Neural cell (in vitro differentiated cells): ENCODE data around the gene NEURL3. TPM values are rescaled to one million over a fixed set of nuclear protein-coding genes. Genes with fewer than 3 reads are reported as not detected.
"Not testable (repeated sequence)": the region's sequence is repeated elsewhere in the genome, so short reads cannot be mapped to it uniquely, and the experiment has no call there.

Experiments
- H2AFZ ChIP-seq: fragments of 200-600, 300-800 bp; sonication (generic), shearing (Covaris generic); 2 replicates; pipeline ENCODE4 v1.6.0; 2014; ENCODE audit warnings: low read depth, mild to moderate bottlenecking, antibody characterized with exemption, low read length, moderate library complexity
- H3F3A ChIP-seq: fragments of 200-600 bp; shearing (Covaris generic); 2 replicates; pipeline ENCODE4 v1.6.1; 2016; ENCODE audit warnings: mild to moderate bottlenecking, moderate library complexity, mixed read lengths, antibody characterized with exemption, low read length; ENCODE audit not compliant: insufficient read depth, poor library complexity, severe bottlenecking
- H3K27ac ChIP-seq: fragments of 200-600, 300-800 bp; sonication (generic), shearing (Covaris generic); 2 replicates; pipeline ENCODE4 v1.5.1; 2014; ENCODE audit warnings: mild to moderate bottlenecking, low read length, moderate library complexity
- H3K27me3 ChIP-seq: fragments of 300-800, 200-600 bp; sonication (generic), shearing (Covaris generic); 2 replicates; pipeline ENCODE4 v1.6.0; 2014; ENCODE audit warnings: mild to moderate bottlenecking, low read depth, low read length, moderate library complexity; ENCODE audit not compliant: insufficient read depth
- H3K36me3 ChIP-seq: fragments of 300-800, 200-600 bp; sonication (generic), shearing (Covaris generic); 2 replicates; pipeline ENCODE4 v1.5.1; 2014; ENCODE audit warnings: mild to moderate bottlenecking, antibody characterized with exemption, low read length, moderate library complexity; ENCODE audit not compliant: insufficient read depth
- H3K4me2 ChIP-seq: fragments of 300-800, 200-600 bp; sonication (generic), shearing (Covaris generic); 2 replicates; pipeline ENCODE4 v1.6.0; 2014; ENCODE audit warnings: mild to moderate bottlenecking, low read length
- H3K4me3 ChIP-seq: fragments of 300-800, 200-600 bp; sonication (generic), shearing (Covaris generic); 2 replicates; pipeline ENCODE4 v1.5.1; 2014; ENCODE audit warnings: mild to moderate bottlenecking, low read length, moderate library complexity
- H3K79me2 ChIP-seq: fragments of 200-600 bp; shearing (Covaris generic); replicated peaks from 2 replicates; pipeline ENCODE4 v1.6.0; 2014; ENCODE audit warnings: mild to moderate bottlenecking, low read length, moderate library complexity; ENCODE audit not compliant: insufficient read depth
- H3K9ac ChIP-seq: fragments of 300-800, 200-600 bp; sonication (generic), shearing (Covaris generic); 2 replicates; pipeline ENCODE4 v1.6.1; 2016; ENCODE audit warnings: mild to moderate bottlenecking, low read length, mixed read lengths
- H3K9me2 ChIP-seq: fragments of 200-600 bp; shearing (Covaris generic); 2 replicates; pipeline ENCODE4 v1.6.1; 2016; ENCODE audit warnings: mild to moderate bottlenecking, low read length, mixed read lengths; ENCODE audit not compliant: insufficient read depth
- H3K9me3 ChIP-seq: fragments of 200-600, 300-800 bp; sonication (generic), shearing (Covaris generic); 2 replicates; pipeline ENCODE4 v1.6.1; 2016; ENCODE audit warnings: mild to moderate bottlenecking, mixed run types, low read length, moderate library complexity, mixed read lengths
- H4K20me1 ChIP-seq: fragments of 200-600 bp; shearing (Covaris generic); 2 replicates; pipeline ENCODE4 v1.6.1; 2016; ENCODE audit warnings: mild to moderate bottlenecking, mixed run types; ENCODE audit not compliant: insufficient read depth
- EP300 ChIP-seq: fragments of 450-650 bp; conservative IDR thresholded peaks from 2 replicates; pipeline ENCODE4 v1.6.1; 2014; ENCODE audit warnings: antibody characterized with exemption, mild to moderate bottlenecking, moderate library complexity; ENCODE audit not compliant: poor library complexity, severe bottlenecking
- EZH2 ChIP-seq: fragments of 200-600, 300-800 bp; shearing (Covaris generic), sonication (generic); IDR thresholded peaks from 2 replicates; pipeline ENCODE4 v1.6.1; 2014; ENCODE audit warnings: antibody characterized with exemption, low read length, borderline replicate concordance, mild to moderate bottlenecking; ENCODE audit not compliant: insufficient read depth, poor library complexity, severe bottlenecking
- MXI1 ChIP-seq: fragments of 450-650 bp; conservative IDR thresholded peaks from 2 replicates; pipeline ENCODE4 v1.6.1; 2014; ENCODE audit warnings: antibody characterized with exemption, mild to moderate bottlenecking; ENCODE audit not compliant: poor library complexity, severe bottlenecking
- POLR2AphosphoS5 ChIP-seq: IDR thresholded peaks from 2 replicates; pipeline ENCODE4 v1.6.1; 2012
- RAD21 ChIP-seq: fragments of 450-650 bp; conservative IDR thresholded peaks from 2 replicates; pipeline ENCODE4 v1.6.1; 2014; ENCODE audit warnings: antibody characterized with exemption, mild to moderate bottlenecking, moderate library complexity
- SMC3 ChIP-seq: fragments of 450-650 bp; conservative IDR thresholded peaks from 2 replicates; pipeline ENCODE4 v1.6.1; 2014; ENCODE audit warnings: antibody characterized with exemption, mild to moderate bottlenecking, moderate library complexity; ENCODE audit not compliant: poor library complexity
- TAF1 ChIP-seq: IDR thresholded peaks from 2 replicates; pipeline ENCODE4 v1.6.1; 2012; ENCODE audit warnings: low read depth
- polyA plus RNA-seq: library from polyadenylated mRNA; depleted of rRNA; stranded (reverse); fragments of >200 nt; gene quantifications from 2 replicates; pipeline ENCODE4 v1.2.3, GENCODE V29; 2014
- TF ChIP-seq, protein P1 (sequence below): IDR thresholded peaks from 2 replicates; pipeline ENCODE4 v1.6.1; 2012; ENCODE audit warnings: borderline replicate concordance
- TF ChIP-seq, protein P2 (sequence below): fragments of 450-650 bp; IDR thresholded peaks from 2 replicates; pipeline ENCODE4 v1.5.1; 2014; ENCODE audit warnings: antibody characterized with exemption, mild to moderate bottlenecking, moderate library complexity; ENCODE audit not compliant: poor library complexity, severe bottlenecking

Gene NEURL3
- polyA plus RNA-seq, 1 donor from 2014 or later = not detected

DNA sequence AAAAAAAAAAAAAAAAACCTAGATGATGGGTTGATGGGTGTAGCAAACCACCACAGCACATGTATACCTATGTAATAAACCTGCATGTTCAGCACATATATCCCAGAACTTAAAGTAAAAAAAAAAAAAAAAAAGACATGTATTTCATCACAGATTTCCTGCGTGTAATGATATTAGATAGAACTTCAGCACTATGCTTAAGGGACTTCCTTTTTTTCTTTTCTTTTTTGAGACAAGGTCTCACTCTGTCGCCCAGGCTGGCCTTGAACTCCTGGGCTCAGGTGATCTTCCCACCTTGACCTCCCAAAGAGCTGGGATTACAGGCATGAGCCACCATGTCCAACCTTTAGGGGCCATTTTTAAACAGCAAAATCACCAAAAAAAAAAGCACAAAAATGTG, 42.0 kb downstream of the NEURL3 start:
- Histone ChIP-seq H4K20me1 (no peaks in the 10 kb centered on the region), H3K79me2 (no peaks in the 10 kb centered on the region), H3K9me3 (no peaks in the 10 kb centered on the region), H3K4me2 (no peak overlapping the region), H3K27me3 (no peaks in the 10 kb centered on the region), H3K9me2 (no peaks in the 10 kb centered on the region), H3K4me3 (no peak overlapping the region), H2AFZ (no peak overlapping the region), H3K27ac (no peak overlapping the region), H3K36me3 (no peaks in the 10 kb centered on the region), H3K9ac (no peak overlapping the region), H3F3A (no peaks in the 10 kb centered on the region)
- TF ChIP-seq, protein P1, sequence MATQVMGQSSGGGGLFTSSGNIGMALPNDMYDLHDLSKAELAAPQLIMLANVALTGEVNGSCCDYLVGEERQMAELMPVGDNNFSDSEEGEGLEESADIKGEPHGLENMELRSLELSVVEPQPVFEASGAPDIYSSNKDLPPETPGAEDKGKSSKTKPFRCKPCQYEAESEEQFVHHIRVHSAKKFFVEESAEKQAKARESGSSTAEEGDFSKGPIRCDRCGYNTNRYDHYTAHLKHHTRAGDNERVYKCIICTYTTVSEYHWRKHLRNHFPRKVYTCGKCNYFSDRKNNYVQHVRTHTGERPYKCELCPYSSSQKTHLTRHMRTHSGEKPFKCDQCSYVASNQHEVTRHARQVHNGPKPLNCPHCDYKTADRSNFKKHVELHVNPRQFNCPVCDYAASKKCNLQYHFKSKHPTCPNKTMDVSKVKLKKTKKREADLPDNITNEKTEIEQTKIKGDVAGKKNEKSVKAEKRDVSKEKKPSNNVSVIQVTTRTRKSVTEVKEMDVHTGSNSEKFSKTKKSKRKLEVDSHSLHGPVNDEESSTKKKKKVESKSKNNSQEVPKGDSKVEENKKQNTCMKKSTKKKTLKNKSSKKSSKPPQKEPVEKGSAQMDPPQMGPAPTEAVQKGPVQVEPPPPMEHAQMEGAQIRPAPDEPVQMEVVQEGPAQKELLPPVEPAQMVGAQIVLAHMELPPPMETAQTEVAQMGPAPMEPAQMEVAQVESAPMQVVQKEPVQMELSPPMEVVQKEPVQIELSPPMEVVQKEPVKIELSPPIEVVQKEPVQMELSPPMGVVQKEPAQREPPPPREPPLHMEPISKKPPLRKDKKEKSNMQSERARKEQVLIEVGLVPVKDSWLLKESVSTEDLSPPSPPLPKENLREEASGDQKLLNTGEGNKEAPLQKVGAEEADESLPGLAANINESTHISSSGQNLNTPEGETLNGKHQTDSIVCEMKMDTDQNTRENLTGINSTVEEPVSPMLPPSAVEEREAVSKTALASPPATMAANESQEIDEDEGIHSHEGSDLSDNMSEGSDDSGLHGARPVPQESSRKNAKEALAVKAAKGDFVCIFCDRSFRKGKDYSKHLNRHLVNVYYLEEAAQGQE = no peak
- TF ChIP-seq TAF1 = no peak
- no peak for TF ChIP-seq SMC3
- TF ChIP-seq MXI1 = no peak
- no peak for TF ChIP-seq EZH2
- TF ChIP-seq, protein P2, sequence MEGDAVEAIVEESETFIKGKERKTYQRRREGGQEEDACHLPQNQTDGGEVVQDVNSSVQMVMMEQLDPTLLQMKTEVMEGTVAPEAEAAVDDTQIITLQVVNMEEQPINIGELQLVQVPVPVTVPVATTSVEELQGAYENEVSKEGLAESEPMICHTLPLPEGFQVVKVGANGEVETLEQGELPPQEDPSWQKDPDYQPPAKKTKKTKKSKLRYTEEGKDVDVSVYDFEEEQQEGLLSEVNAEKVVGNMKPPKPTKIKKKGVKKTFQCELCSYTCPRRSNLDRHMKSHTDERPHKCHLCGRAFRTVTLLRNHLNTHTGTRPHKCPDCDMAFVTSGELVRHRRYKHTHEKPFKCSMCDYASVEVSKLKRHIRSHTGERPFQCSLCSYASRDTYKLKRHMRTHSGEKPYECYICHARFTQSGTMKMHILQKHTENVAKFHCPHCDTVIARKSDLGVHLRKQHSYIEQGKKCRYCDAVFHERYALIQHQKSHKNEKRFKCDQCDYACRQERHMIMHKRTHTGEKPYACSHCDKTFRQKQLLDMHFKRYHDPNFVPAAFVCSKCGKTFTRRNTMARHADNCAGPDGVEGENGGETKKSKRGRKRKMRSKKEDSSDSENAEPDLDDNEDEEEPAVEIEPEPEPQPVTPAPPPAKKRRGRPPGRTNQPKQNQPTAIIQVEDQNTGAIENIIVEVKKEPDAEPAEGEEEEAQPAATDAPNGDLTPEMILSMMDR = no peak
- no peak for TF ChIP-seq RAD21
- no peak for TF ChIP-seq EP300
- TF ChIP-seq POLR2AphosphoS5 = no peak

DNA sequence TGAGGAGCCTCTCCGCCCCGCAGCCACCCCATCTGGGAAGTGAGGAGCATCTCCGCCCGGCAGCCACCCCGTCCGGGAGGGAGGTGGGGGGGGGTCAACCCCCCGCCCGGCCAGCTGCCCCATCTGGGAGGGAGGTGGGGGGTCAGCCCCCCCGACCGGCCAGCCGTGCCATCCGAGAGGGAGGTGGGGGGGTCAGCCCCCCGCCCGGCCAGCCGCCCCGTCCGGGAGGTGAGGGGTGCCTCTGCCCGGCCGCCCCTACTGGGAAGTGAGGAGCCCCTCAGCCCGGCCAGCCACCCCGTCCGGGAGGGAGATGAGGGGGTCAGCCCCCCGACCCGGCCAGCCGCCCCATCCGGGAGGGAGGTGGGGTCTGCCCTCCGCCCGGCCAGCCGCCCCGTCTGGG, 43.5 kb downstream of the NEURL3 start:
- H3F3A ChIP-seq, H3K9ac ChIP-seq, H3K36me3 ChIP-seq, H3K4me3 ChIP-seq, H3K79me2 ChIP-seq, H3K4me2 ChIP-seq, H4K20me1 ChIP-seq, H3K27me3 ChIP-seq, H3K27ac ChIP-seq, H3K9me3 ChIP-seq, H3K9me2 ChIP-seq, H2AFZ ChIP-seq: not testable (repeated sequence)

DNA sequence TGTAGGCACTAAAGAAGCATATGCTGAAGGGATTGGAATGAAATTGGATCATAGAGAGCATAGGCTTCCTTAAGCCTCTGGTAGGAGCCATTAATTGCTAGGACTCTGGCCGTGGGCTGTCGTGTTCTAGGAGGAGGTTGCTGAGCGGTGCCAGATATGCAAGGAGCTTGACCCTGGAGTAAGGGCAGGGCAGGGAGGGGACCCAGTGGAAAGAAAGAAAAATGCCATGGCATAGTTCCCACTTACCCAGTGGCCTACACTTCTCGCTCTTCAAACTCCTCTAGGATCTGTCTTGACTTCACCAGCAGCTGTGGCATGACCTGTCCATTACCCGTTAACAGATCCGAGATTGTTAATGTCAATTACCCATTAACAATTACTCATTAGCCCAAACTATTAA, 53.1 kb downstream of the NEURL3 start:
- no peaks in the 10 kb centered on the region for H3K9me2 ChIP-seq
- H2AFZ ChIP-seq = no peak overlapping the region
- no peaks in the 10 kb centered on the region for H3F3A ChIP-seq
- no peaks in the 10 kb centered on the region for H3K79me2 ChIP-seq
- no peak overlapping the region for H3K4me3 ChIP-seq
- no peaks in the 10 kb centered on the region for H3K27me3 ChIP-seq
- H3K27ac ChIP-seq = no peak overlapping the region
- no peaks in the 10 kb centered on the region for H3K9me3 ChIP-seq
- H3K9ac ChIP-seq = no peak overlapping the region
- TF ChIP-seq TAF1 (no peak), SMC3 (no peak), EP300 (no peak), EZH2 (no peak), MXI1 (no peak), POLR2AphosphoS5 (no peak), RAD21 (no peak)
- TF ChIP-seq, protein P1 = no peak
- TF ChIP-seq, protein P2 = no peak
- no peaks in the 10 kb centered on the region for H4K20me1 ChIP-seq
- no peaks in the 10 kb centered on the region for H3K36me3 ChIP-seq
- no peak overlapping the region for H3K4me2 ChIP-seq
